Measurements from ENCODE around the gene LSM7. TPM values are rescaled to one million over a fixed set of nuclear protein-coding genes. Genes with fewer than 3 reads are reported as not detected.

LSM7 gene
- polyA plus RNA-seq, 3 donors = 98.6 to 312 (median 132) TPM

- no peak for DNase-seq
- peaks cover 90% of the 10 kb centered on the region for H4K20me1 ChIP-seq (ENCODE audit: insufficient read depth, low read length)
- peak overlapping the region in 1 of 7 donors; percentile 6 for H3K27ac Mint-ChIP-seq
Observed at GRCh38 chr19:2275588-2276428, 52.6 kb downstream of the LSM7 start.

More at GRCh38 chr19:2275588-2276428, 52.6 kb downstream of the LSM7 start:
- 90% methylated on average over 74 of the region's 74 CpGs for WGBS (ENCODE audit: insufficient coverage)
- Mint-ChIP-seq H3K9me3 (peaks cover 0 to 2% (median 0%) of the 10 kb centered on the region in 7 donors), H3K4me3 (no peak overlapping the region), H3K4me1 (peaks cover 53% of the 10 kb centered on the region), H3K36me3 (peaks cover 34 to 66% of the 10 kb centered on the region in 2 donors), H3K27me3 (ENCODE audit: low read depth in 3 of 3) (peaks cover 0 to 9% (median 2%) of the 10 kb centered on the region in 3 donors)
- Histone ChIP-seq H3K27me3 (ENCODE audit: control insufficient read depth in 2 of 2, insufficient read depth in 2 of 2, low read length in 2 of 2) (no peaks in the 10 kb centered on the region), H3K79me2 (ENCODE audit: insufficient read depth, low read length) (peaks cover 67% of the 10 kb centered on the region), H3K27ac (ENCODE audit: low read depth in 1 of 2, low read length in 2 of 2) (no peak overlapping the region), H2AFZ (ENCODE audit: insufficient read depth, low read depth, low read length, poor library complexity, severe bottlenecking) (no peak overlapping the region), H3K36me3 (replicated peaks in 1 of 2; ENCODE audit: control insufficient read depth in 1 of 2, insufficient read depth in 2 of 2, low read length in 2 of 2) (peaks cover 33 to 40% of the 10 kb centered on the region in 2 donors), H3K4me1 (ENCODE audit: control insufficient read depth in 1 of 2, insufficient read depth in 2 of 2, low read length in 2 of 2) (peaks cover 48 to 61% of the 10 kb centered on the region in 2 donors), H3K9ac (ENCODE audit: insufficient read depth, low read length, poor library complexity, severe bottlenecking) (no peak overlapping the region), H3K4me3 (replicated peaks in 1 of 3; ENCODE audit: low read depth in 2 of 3, low read length in 3 of 3) (no peak overlapping the region), H3K9me3 (replicated peaks in 1 of 2; ENCODE audit: control insufficient read depth in 1 of 2, insufficient read depth in 1 of 2, low read length in 2 of 2) (no peaks in the 10 kb centered on the region), H3K4me2 (replicated peaks; ENCODE audit: extremely low read depth, low read length, poor library complexity, severe bottlenecking) (peak overlapping the region; percentile 46)
- intact Hi-C loops (cut with micrococcal nuclease) = loop anchor here (5.0 to 10.0 kb wide), 2 partner anchors 41 to 339 kb away; no protein-coding TSS in a partner anchor
- TF ChIP-seq CTCF (IDR thresholded peaks at IDR 0.05) = no peak

All from CD14-positive monocyte (primary cell).